NCI-H2227 (cell line): ENCODE data around the gene FGD5.
"Not testable (repeated sequence)": the region's sequence is repeated elsewhere in the genome, so short reads cannot be mapped to it uniquely, and the experiment has no call there.

Source experiments
- DNase-seq: peaks from one replicate; lab custom pipeline; 2025; ENCODE audit not compliant: unreplicated experiment; lab: John Stamatoyannopoulos, UW

The FGD5 gene

GRCh38 chr3:14900881-14901873, 82.4 kb downstream of the FGD5 start:
- no peak for DNase-seq

GRCh38 chr3:14902719-14903118, 84.0 kb downstream of the FGD5 start:
- DNase-seq: no peak

GRCh38 chr3:14903501-14903900, 84.7 kb downstream of the FGD5 start:
- not testable (repeated sequence) for DNase-seq

- DNase-seq: no peak
Measured at GRCh38 chr3:14905055-14905657, 86.4 kb downstream of the FGD5 start.

- no peak for DNase-seq
Measured at GRCh38 chr3:14906355-14906971, 87.7 kb downstream of the FGD5 start.

- no peak for DNase-seq
Measured at GRCh38 chr3:14907043-14907966, 88.5 kb downstream of the FGD5 start.

DNA sequence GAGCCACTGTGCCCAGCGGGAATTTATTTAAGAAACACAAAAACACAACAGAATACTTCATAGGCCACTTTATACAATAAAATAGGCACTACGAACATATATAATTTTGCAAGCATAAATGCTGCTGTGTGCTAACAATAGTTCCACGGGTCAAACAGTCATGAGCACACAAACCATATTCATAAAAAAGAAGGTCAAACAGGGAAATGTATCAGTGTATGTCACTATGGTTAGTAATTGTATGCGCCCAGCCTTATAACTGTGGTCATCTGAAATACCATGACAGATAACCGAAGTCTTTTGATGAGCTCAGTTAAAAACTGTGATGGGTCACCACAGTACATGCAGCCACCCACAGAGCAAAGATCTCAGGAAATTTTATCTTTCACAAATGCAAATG, 90.5 kb downstream of the FGD5 start:
- no peak for DNase-seq

DNA sequence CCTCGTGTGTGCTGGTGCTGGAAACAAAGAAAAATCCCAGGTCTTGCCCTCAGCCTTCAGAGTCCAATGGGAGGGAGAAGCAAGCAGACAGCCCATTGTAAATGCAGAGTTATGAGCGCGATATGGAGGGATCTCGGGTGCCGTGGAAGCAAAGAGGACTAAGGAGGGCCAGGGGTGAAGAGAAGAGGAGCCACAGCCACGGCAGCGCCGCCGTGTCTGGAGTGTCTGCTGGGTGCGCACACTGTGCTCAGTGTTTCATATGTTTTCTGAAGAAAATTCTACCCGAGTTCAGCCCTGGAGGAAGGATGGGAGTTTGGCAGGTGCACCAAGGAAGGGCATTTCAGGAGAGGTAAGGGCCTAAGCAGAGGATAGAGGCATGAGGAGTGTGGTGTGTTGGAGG, 92.9 kb downstream of the FGD5 start:
- no peak for DNase-seq

DNA sequence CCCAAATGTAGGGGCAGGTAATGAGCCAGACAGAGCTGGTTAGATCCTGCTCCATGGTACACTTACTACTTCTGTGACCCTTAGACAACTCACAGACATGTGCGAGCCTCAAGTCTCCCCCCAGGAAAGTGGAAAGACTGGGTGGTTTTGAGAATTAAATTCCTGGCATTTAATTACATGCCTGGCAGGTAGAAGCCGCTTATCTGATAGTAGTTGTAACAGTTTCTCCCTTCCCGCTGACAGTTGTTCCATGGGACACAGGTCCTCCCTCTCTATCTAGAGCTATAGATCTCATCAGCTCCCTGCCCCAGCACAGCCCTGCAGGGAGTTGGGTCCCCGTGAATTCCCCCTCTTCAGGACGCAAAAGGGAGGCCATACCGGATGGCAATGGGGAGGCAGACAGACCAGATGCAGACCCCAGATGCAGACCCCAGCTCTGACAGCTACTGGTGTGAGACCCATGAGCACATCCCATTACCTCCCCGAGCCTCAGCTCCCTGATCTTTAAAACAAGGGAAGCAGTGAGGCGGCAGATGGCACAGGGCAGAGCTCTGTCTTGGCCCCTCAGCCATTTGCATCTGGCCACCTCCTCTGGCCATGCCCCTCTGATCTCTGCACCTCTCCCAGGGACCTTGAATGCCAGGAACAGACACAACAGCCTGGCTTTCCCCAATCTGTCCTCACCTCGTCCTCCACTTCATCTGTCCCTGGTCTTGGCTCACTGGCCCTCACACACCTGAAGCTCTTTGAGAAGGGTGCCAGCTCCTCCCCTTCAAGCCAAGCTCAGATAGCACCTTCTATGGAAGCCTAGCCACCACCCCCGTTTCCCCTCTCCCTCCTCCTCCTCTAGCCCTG, 94.5 kb downstream of the FGD5 start:
- DNase-seq: no peak

- no peak for DNase-seq
Measured at GRCh38 chr3:14913926-14914778, 95.4 kb downstream of the FGD5 start.

DNA sequence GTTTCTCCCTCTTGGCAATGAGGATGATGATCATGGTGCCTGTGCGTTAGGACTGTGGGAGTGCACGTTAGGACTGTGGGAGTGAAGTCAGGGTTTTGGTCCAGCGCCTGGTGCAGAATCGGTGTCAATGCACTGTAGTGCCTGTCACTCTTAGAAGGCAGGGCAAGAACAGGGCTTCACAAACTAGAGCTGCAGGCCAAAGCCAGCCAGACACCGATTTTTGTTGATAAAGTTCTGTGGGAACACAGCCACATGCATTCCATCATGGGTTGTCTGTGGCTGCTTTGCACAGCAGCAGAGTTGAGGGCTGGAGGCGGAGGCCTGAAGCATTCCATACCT, 96.0 kb downstream of the FGD5 start:
- no peak for DNase-seq

GRCh38 chr3:14915636-14916222, 97.0 kb downstream of the FGD5 start:
- no peak for DNase-seq

DNA sequence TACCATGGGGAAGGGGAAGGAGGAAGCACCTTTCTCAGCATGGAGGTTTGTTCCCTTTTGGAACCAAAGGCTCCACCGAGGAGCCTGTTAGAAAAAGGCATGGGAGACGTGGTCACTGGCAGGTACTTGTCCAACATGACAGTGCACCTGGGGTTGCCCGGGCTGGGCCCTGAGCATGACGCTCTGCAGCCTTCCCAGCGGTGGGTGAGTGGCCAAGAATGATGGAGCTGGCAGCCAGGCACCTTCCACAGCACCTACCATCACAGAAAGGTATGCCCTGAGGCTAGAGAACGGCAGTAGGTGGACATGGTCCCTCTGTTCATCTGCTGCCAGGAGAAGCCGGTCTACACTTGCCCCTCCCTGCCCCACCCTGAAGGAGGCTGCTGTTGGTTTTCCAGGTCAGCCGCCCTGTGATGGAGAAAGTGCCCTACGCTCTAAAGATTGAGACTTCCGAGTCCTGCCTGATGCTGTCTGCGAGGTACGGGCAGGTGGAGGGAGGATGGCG, 99.6 kb downstream of the FGD5 start:
- DNase-seq: no peak

- DNase-seq: no peak
Measured at GRCh38 chr3:14920536-14920935, 101.8 kb downstream of the FGD5 start.

- peak; percentile 86 for DNase-seq
Measured at GRCh38 chr3:14921034-14921616, 102.4 kb downstream of the FGD5 start.

GRCh38 chr3:14921811-14922705, 103.3 kb downstream of the FGD5 start:
- DNase-seq: no peak

DNA sequence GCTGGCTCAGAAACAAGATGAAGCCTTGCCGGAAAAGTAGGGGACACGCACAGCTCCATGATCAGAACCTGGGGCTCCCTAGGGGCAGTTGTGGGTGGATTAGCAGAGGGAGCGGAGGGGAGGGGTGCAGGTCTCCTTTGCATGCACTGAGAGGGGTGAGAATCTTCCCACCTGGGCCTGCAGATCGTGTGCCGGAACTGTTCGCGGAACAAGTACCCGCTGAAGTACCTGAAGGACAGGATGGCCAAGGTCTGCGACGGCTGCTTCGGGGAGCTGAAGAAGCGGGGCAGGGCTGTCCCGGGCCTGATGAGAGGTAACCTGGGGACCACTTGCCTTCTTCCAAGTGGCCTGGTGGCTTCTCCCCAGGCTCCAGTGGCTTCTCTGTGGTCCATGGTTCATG, 104.1 kb downstream of the FGD5 start:
- DNase-seq: no peak
